Measurements from ENCODE around the gene RNLS.

The RNLS gene

DNA sequence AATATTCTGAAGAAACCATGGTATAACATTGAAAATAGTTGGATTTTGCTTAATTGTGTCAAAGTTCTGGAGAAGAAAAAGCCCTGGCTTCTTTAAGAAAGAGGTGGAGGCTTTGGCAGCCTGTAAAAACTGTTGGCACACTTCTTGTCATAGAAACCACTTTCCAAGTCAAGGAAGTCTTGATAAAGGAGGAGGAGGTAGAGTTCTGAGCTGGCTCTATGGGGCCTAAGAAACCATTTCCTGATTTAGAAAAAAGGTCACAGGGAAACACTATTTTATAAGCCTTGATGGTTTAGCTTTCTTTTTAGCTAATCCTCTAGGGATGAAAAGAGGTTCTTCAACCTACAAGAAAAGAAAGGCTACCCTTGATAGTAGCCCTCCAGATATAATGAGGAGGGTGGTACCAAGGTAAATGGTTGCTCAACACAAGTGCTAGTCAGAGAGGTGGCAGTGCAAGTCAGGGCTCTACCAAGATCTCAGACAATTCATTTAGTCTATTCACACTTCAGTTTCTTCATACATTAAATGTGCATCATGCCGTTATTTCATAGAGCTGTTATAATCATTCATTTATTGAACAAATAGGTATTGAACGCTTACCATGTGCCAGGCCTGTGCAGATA, 346.9 kb downstream of the RNLS start:
- no peak overlapping the region for H3K4me2 ChIP-seq (ENCODE audit: low read length)
- no peaks in the 10 kb centered on the region for H3K4me1 ChIP-seq
- no peak overlapping the region for H3K4me3 ChIP-seq (ENCODE audit: low read depth, low read length)
- H3K27me3 ChIP-seq (ENCODE audit: control insufficient read depth, insufficient read depth, low read length): no peaks in the 10 kb centered on the region
- TF ChIP-seq, protein P1, sequence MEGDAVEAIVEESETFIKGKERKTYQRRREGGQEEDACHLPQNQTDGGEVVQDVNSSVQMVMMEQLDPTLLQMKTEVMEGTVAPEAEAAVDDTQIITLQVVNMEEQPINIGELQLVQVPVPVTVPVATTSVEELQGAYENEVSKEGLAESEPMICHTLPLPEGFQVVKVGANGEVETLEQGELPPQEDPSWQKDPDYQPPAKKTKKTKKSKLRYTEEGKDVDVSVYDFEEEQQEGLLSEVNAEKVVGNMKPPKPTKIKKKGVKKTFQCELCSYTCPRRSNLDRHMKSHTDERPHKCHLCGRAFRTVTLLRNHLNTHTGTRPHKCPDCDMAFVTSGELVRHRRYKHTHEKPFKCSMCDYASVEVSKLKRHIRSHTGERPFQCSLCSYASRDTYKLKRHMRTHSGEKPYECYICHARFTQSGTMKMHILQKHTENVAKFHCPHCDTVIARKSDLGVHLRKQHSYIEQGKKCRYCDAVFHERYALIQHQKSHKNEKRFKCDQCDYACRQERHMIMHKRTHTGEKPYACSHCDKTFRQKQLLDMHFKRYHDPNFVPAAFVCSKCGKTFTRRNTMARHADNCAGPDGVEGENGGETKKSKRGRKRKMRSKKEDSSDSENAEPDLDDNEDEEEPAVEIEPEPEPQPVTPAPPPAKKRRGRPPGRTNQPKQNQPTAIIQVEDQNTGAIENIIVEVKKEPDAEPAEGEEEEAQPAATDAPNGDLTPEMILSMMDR (IDR thresholded peaks at IDR 0.05): no peak
- no peaks in the 10 kb centered on the region for H3K9me3 ChIP-seq (ENCODE audit: control insufficient read depth, low read length)
- H3K27ac ChIP-seq: no peak overlapping the region
- H3K36me3 ChIP-seq (ENCODE audit: control insufficient read depth, insufficient read depth, low read length): no peaks in the 10 kb centered on the region
- no peaks in the 10 kb centered on the region for H3K79me2 ChIP-seq
- no peak overlapping the region for H3K9ac ChIP-seq
- no peak overlapping the region for H2AFZ ChIP-seq

GRCh38 chr10:88234297-88234696, 348.8 kb downstream of the RNLS start:
- H3K27ac ChIP-seq: no peak overlapping the region
- no peaks in the 10 kb centered on the region for H3K4me1 ChIP-seq
- H3K9ac ChIP-seq: no peak overlapping the region

DNA sequence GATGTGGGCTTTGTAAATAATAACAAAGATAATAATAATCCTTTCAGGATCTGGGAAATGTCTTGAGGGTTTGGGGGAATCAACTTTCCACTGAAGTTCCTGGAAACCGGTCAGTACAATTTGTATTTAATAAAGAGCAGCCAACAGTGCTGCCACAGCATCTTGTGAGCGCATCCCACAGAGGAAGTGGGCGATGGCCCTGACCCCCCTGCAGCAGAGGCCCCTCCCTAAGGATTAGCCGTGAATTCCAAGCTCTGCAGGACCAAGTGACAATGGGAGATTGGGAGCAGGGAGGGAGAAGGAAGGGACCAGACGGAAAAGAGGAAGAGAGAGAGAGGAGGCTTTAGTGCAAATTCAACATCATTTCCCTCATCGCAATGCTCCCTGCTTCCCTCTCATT, 349.2 kb downstream of the RNLS start:
- TF ChIP-seq, protein P1 (IDR thresholded peaks at IDR 0.05): no peak
- H2AFZ ChIP-seq: no peak overlapping the region
- no peaks in the 10 kb centered on the region for H3K79me2 ChIP-seq
- H3K36me3 ChIP-seq (ENCODE audit: control insufficient read depth, insufficient read depth, low read length): no peaks in the 10 kb centered on the region
- H3K27me3 ChIP-seq (ENCODE audit: control insufficient read depth, insufficient read depth, low read length): no peaks in the 10 kb centered on the region
- H3K27ac ChIP-seq: no peak overlapping the region
- H3K9me3 ChIP-seq (ENCODE audit: control insufficient read depth, low read length): peaks cover 2% of the 10 kb centered on the region
- H3K4me1 ChIP-seq: no peaks in the 10 kb centered on the region
- no peak overlapping the region for H3K4me2 ChIP-seq (ENCODE audit: low read length)
- no peak overlapping the region for H3K4me3 ChIP-seq (ENCODE audit: low read depth, low read length)
- H3K9ac ChIP-seq: no peak overlapping the region

More at GRCh38 chr10:88234297-88234696, 348.8 kb downstream of the RNLS start:
- no peaks in the 10 kb centered on the region for H3K27me3 ChIP-seq (ENCODE audit: control insufficient read depth, insufficient read depth, low read length)
- peaks cover 2% of the 10 kb centered on the region for H3K9me3 ChIP-seq (ENCODE audit: control insufficient read depth, low read length)
- H2AFZ ChIP-seq: no peak overlapping the region
- TF ChIP-seq, protein P1 (IDR thresholded peaks at IDR 0.05): no peak
- no peaks in the 10 kb centered on the region for H3K36me3 ChIP-seq (ENCODE audit: control insufficient read depth, insufficient read depth, low read length)
- no peak overlapping the region for H3K4me3 ChIP-seq (ENCODE audit: low read depth, low read length)
- no peak overlapping the region for H3K4me2 ChIP-seq (ENCODE audit: low read length)
- no peaks in the 10 kb centered on the region for H3K79me2 ChIP-seq

DNA sequence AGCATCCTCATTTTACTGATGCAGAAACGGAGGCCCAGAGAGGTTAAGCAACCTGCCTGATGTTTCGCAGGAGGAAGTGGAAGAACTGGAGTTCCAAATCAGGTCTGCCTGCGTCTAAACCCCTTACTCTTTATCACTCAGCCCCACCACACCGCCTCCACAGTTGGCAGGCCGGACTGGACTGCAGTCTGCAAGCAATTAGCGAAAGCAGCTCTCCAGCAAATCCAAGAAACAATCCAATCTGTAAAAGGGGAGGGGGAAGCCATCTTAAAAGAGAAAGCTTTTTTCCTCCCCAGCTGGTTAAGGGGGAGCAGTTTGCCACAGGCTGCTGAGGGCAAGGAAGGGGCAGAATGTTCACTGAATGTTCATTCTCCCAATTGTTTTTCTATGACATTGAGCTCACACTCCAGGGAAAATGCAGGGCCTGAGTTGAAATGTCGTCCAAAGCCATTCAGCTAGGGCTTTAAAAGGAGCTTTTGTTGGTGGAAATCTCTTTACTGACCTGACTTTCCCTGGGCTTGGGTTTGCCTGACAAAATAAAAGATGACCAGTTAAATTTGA, 350.1 kb downstream of the RNLS start:
- H3K4me3 ChIP-seq (ENCODE audit: low read depth, low read length): no peak overlapping the region
- no peak overlapping the region for H2AFZ ChIP-seq
- H3K27me3 ChIP-seq (ENCODE audit: control insufficient read depth, insufficient read depth, low read length): no peaks in the 10 kb centered on the region
- H3K4me2 ChIP-seq (ENCODE audit: low read length): no peak overlapping the region
- H3K36me3 ChIP-seq (ENCODE audit: control insufficient read depth, insufficient read depth, low read length): no peaks in the 10 kb centered on the region
- H3K9ac ChIP-seq: no peak overlapping the region
- H3K79me2 ChIP-seq: no peaks in the 10 kb centered on the region
- peaks cover 2% of the 10 kb centered on the region for H3K9me3 ChIP-seq (ENCODE audit: control insufficient read depth, low read length)
- TF ChIP-seq, protein P1 (IDR thresholded peaks at IDR 0.05): no peak
- H3K27ac ChIP-seq: peak overlapping the region; percentile 15
- H3K4me1 ChIP-seq: no peaks in the 10 kb centered on the region
